Measurements from ENCODE around the gene MTPN. TPM values are rescaled to one million over a fixed set of nuclear protein-coding genes. Genes with fewer than 3 reads are reported as not detected.

The MTPN gene
- total RNA-seq, 1 donor from 2014 or later = 90.6 TPM

DNA sequence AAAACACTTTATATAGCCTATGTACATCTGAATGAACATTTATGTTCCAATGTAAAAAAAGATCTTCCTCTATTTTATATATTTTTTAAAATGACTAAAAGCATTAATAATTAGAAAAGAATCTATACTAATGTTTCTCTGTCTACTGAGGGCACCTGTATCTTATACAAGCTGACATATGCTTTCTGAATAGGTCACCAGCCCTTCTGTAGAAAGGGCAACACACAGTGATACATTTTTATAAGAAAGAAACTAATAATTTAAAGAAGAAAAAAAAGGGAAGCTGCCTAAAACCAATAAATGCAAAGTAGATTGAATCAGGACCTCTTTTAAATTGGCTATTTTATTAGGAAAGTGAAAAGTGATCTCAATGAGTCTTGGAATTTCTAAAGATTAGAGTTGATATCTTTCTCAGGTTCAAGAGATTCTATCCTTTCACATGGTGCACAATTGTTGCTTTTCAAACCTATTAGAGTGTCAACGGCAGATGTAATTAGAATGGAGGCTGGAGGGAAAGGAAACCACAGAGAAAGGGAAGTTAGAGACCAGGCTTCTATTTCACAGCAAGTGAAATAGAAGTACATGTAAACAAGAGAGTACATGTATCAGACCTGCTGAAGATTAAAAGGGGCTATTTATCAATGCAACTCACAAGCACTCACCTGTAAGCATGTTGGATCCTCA lies 6.3 kb downstream of the MTPN start:
- peaks cover 2% of the 10 kb centered on the region for H3K36me3 ChIP-seq (ENCODE audit: control insufficient read depth, insufficient read depth, low read length)
- FAIRE-seq (no peak), DNase-seq (ENCODE audit: low read depth) (no peak)

DNA sequence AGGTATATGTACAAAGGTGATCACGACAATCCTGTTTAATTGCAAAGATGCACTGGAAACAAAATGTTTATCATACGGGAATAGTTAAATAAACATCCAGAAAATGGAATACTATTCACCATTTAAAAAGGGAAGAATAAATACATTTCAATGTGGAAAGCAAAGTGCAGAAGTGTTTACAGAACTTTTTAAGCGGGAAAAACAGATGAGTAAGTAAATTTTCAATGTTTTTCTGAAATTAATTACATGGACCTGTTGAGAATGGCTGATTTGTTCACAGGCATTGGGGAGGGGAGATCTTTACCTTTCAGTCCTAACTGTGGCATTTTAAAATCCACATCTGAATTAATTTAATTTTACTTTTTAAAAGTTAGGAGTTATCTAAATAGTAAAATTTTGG lies 7.1 kb downstream of the MTPN start:
- peaks cover 2% of the 10 kb centered on the region for H3K36me3 ChIP-seq (ENCODE audit: control insufficient read depth, insufficient read depth, low read length)
- FAIRE-seq (no peak), DNase-seq (ENCODE audit: low read depth) (no peak)
- H3K4me3 ChIP-seq (ENCODE audit: low read depth, low read length) = no peak overlapping the region
- no peaks in the 10 kb centered on the region for H3K27me3 ChIP-seq (ENCODE audit: control insufficient read depth, insufficient read depth, low read length)
- TF ChIP-seq, protein P1, sequence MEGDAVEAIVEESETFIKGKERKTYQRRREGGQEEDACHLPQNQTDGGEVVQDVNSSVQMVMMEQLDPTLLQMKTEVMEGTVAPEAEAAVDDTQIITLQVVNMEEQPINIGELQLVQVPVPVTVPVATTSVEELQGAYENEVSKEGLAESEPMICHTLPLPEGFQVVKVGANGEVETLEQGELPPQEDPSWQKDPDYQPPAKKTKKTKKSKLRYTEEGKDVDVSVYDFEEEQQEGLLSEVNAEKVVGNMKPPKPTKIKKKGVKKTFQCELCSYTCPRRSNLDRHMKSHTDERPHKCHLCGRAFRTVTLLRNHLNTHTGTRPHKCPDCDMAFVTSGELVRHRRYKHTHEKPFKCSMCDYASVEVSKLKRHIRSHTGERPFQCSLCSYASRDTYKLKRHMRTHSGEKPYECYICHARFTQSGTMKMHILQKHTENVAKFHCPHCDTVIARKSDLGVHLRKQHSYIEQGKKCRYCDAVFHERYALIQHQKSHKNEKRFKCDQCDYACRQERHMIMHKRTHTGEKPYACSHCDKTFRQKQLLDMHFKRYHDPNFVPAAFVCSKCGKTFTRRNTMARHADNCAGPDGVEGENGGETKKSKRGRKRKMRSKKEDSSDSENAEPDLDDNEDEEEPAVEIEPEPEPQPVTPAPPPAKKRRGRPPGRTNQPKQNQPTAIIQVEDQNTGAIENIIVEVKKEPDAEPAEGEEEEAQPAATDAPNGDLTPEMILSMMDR (IDR thresholded peaks at IDR 0.05; ENCODE audit: insufficient read depth, low read length, severe bottlenecking) = no peak

More for the DNA sequence above, 6.3 kb downstream of the MTPN start:
- H3K27me3 ChIP-seq (ENCODE audit: control insufficient read depth, insufficient read depth, low read length) = no peaks in the 10 kb centered on the region
- H3K4me3 ChIP-seq (ENCODE audit: low read depth, low read length) = no peak overlapping the region
- TF ChIP-seq, protein P1 (IDR thresholded peaks at IDR 0.05; ENCODE audit: insufficient read depth, low read length, severe bottlenecking) = no peak

DNA sequence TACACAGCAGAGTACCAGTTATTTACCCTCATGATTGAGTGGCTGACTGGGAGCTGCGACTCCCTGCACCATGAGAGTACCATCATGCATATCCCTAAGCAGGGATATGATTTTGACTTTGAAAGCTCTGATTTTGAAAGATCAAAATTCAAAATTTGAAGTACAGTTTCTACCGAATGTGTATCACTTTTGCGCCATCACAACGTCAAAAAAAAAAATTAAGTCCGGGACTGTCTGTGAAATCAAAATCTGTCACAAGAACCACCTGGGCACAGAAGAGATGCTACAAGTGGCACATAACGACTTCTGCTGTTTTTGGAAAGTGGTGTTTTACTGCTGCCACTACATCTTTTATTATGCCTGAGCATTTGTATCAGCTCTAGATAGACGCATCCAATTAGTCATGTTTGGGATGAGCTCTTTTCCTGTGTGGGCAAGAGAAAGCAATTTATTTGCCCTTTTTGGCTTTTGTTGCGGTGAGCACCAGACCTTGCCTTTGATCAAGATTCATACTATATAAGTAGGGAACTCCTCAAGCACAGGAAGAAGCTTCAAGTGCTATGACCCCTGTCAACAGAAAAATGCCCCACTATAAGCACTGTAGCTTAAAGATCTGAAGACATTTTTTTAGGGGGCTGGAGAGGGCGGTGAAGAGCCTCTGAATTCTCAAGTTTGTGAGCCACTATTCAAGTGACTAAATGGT lies 10.7 kb downstream of the MTPN start:
- DNase-seq (ENCODE audit: low read depth) (no peak), FAIRE-seq (no peak)
- Histone ChIP-seq H3K27me3 (ENCODE audit: control insufficient read depth, insufficient read depth, low read length) (no peaks in the 10 kb centered on the region), H3K4me3 (ENCODE audit: low read depth, low read length) (no peak overlapping the region), H3K36me3 (ENCODE audit: control insufficient read depth, insufficient read depth, low read length) (no peaks in the 10 kb centered on the region)
- TF ChIP-seq, protein P1 (IDR thresholded peaks at IDR 0.05; ENCODE audit: insufficient read depth, low read length, severe bottlenecking) = no peak

DNA sequence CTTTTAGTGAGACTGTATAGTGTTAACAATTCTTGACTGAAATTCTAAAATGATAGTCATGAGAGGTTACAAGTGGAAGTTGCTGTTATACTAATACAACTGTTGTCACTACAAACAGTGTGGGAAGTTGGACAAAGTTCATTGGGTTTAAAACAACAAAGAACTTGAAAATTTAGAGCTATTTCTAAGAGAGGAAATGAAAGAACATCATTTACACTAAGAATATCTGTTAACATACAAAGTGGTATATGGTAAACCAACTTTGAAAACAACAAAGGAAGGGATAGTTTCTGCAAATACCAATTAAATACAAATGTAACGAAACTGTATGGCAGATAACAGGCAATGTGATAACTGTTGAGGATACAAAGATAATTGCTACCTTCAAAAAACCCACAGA lies 11.6 kb downstream of the MTPN start:
- Histone ChIP-seq H3K27me3 (ENCODE audit: control insufficient read depth, insufficient read depth, low read length) (no peaks in the 10 kb centered on the region), H3K36me3 (ENCODE audit: control insufficient read depth, insufficient read depth, low read length) (no peaks in the 10 kb centered on the region), H3K4me3 (ENCODE audit: low read depth, low read length) (no peak overlapping the region)
- FAIRE-seq (no peak), DNase-seq (ENCODE audit: low read depth) (no peak)
- TF ChIP-seq, protein P1 (IDR thresholded peaks at IDR 0.05; ENCODE audit: insufficient read depth, low read length, severe bottlenecking) = no peak

DNA sequence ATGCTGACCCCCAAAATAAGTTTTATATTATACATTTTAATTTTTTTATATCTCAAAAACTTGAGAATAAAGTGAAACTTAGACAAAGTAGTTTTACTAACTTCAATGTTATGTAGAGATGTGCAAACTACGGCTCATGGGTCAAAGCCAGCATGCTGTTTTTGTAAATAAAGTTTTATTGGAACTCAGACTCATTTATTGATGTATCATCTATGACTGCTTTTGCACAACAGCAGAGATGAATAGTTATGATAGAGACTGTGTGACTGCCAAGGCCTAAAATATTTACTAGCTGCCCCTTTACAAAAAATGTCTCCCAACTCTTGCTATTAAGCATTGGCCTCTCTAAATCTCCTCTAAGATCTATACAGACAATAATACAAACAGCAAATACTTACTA lies 12.4 kb downstream of the MTPN start:
- no peak for FAIRE-seq
- no peaks in the 10 kb centered on the region for H3K27me3 ChIP-seq (ENCODE audit: control insufficient read depth, insufficient read depth, low read length)
- H3K4me3 ChIP-seq (ENCODE audit: low read depth, low read length) = no peak overlapping the region
- no peak for DNase-seq (ENCODE audit: low read depth)
- TF ChIP-seq, protein P1 (IDR thresholded peaks at IDR 0.05; ENCODE audit: insufficient read depth, low read length, severe bottlenecking) = no peak
- no peaks in the 10 kb centered on the region for H3K36me3 ChIP-seq (ENCODE audit: control insufficient read depth, insufficient read depth, low read length)
